Large intestine (tissue), 3 donors: ENCODE data around the gene MDFIC. TPM values are rescaled to one million over a fixed set of nuclear protein-coding genes. Genes with fewer than 3 reads are reported as not detected.

ENCODE experiments used
- DNase-seq, 2 donors: peaks; one replicate each; pipeline versions ENCODE4 v3.0.0 to v3.0.0-alpha.2; 2013
- H3K27ac ChIP-seq: one replicate; pipeline ENCODE4 v1.5.1; 2013; ENCODE audit warnings: low read length
- H3K27me3 ChIP-seq: 2 replicates; pipeline ENCODE4 v1.6.1; 2013; ENCODE audit warnings: low read length; ENCODE audit not compliant: control insufficient read depth, insufficient read depth
- H3K36me3 ChIP-seq: 2 replicates; pipeline ENCODE4 v1.6.1; 2013; ENCODE audit warnings: low read length; ENCODE audit not compliant: control insufficient read depth, insufficient read depth
- H3K4me1 ChIP-seq: one replicate; pipeline ENCODE4 v1.6.1; 2013; ENCODE audit warnings: low read length; ENCODE audit not compliant: control insufficient read depth, insufficient read depth
- H3K4me3 ChIP-seq: one replicate; pipeline ENCODE4 v1.5.1; 2013; ENCODE audit warnings: low read length
- H3K9me3 ChIP-seq: one replicate; pipeline ENCODE4 v1.6.1; 2013; ENCODE audit warnings: mild to moderate bottlenecking, low read depth, low read length, moderate library complexity; ENCODE audit not compliant: control insufficient read depth
- WGBS: methylation state at CpG from one replicate; pipeline ENCODE4 v1.1.5; 2013; ENCODE audit warnings: low lambda C conversion rate; ENCODE audit not compliant: insufficient coverage; 5-methylcytosine and 5-hydroxymethylcytosine counted together
- polyA plus RNA-seq: library from polyadenylated mRNA; unstranded; fragments of 120-200 nt; gene quantifications from one replicate; pipeline ENCODE4 v1.2.1, GENCODE V29; 2013

MDFIC gene
- polyA plus RNA-seq, 1 donor: 14.2 TPM

- Histone ChIP-seq H3K27me3 (no peaks in the 10 kb centered on the region), H3K9me3 (no peaks in the 10 kb centered on the region), H3K27ac (peak overlapping the region; percentile 26), H3K4me3 (peak overlapping the region; percentile 71), H3K4me1 (no peaks in the 10 kb centered on the region), H3K36me3 (no peaks in the 10 kb centered on the region)
- no peak for DNase-seq
- WGBS: no CpG with 5 or more reads among the region's 4 CpGs
These were observed 1.5 kb downstream of the MDFIC start for GRCh38 chr7:114923403-114923713.

GRCh38 chr7:114924038-114924712 is 2.3 kb downstream of the MDFIC start:
- no CpG with 5 or more reads among the region's 4 CpGs for WGBS
- Histone ChIP-seq H3K4me1 (no peaks in the 10 kb centered on the region), H3K4me3 (no peak overlapping the region), H3K36me3 (no peaks in the 10 kb centered on the region), H3K9me3 (no peaks in the 10 kb centered on the region), H3K27ac (no peak overlapping the region), H3K27me3 (no peaks in the 10 kb centered on the region)
- DNase-seq: no peak

- no peak overlapping the region for H3K4me3 ChIP-seq
- H3K36me3 ChIP-seq: no peaks in the 10 kb centered on the region
- H3K27me3 ChIP-seq: no peaks in the 10 kb centered on the region
- H3K4me1 ChIP-seq: no peaks in the 10 kb centered on the region
- DNase-seq: no peak
- no peaks in the 10 kb centered on the region for H3K9me3 ChIP-seq
- no peak overlapping the region for H3K27ac ChIP-seq
These were observed 3.5 kb downstream of the MDFIC start for GRCh38 chr7:114925434-114925833.

GRCh38 chr7:114928060-114928459 is 6.2 kb downstream of the MDFIC start:
- H3K4me3 ChIP-seq: no peak overlapping the region
- no peaks in the 10 kb centered on the region for H3K36me3 ChIP-seq
- H3K4me1 ChIP-seq: no peaks in the 10 kb centered on the region
- H3K27me3 ChIP-seq: no peaks in the 10 kb centered on the region
- no peak overlapping the region for H3K27ac ChIP-seq
- whole genome bisulfite sequencing: no CpG with 5 or more reads among the region's 2 CpGs
- H3K9me3 ChIP-seq: no peaks in the 10 kb centered on the region
- no peak for DNase-seq

- no peaks in the 10 kb centered on the region for H3K9me3 ChIP-seq
- H3K36me3 ChIP-seq: no peaks in the 10 kb centered on the region
- WGBS: 100% methylated on average over 1 of the region's 1 CpG
- H3K4me3 ChIP-seq: no peak overlapping the region
- H3K27ac ChIP-seq: no peak overlapping the region
- no peak for DNase-seq
- no peaks in the 10 kb centered on the region for H3K4me1 ChIP-seq
- H3K27me3 ChIP-seq: no peaks in the 10 kb centered on the region
These were observed 7.7 kb downstream of the MDFIC start for GRCh38 chr7:114929570-114929969.

GRCh38 chr7:114930107-114930661 is 8.3 kb downstream of the MDFIC start:
- WGBS: 84% methylated on average over 2 of the region's 4 CpGs
- Histone ChIP-seq H3K27me3 (no peaks in the 10 kb centered on the region), H3K9me3 (no peaks in the 10 kb centered on the region), H3K4me3 (no peak overlapping the region), H3K36me3 (no peaks in the 10 kb centered on the region), H3K4me1 (no peaks in the 10 kb centered on the region), H3K27ac (no peak overlapping the region)
- no peak for DNase-seq

- Histone ChIP-seq H3K36me3 (no peaks in the 10 kb centered on the region), H3K9me3 (no peaks in the 10 kb centered on the region), H3K4me1 (no peaks in the 10 kb centered on the region), H3K4me3 (no peak overlapping the region), H3K27ac (no peak overlapping the region), H3K27me3 (no peaks in the 10 kb centered on the region)
- no peak for DNase-seq
- WGBS: 84% methylated on average over 4 of the region's 6 CpGs
These were observed 9.1 kb downstream of the MDFIC start for GRCh38 chr7:114930829-114931655.

GRCh38 chr7:114931656-114932011 is 9.7 kb downstream of the MDFIC start:
- DNase-seq: no peak
- no peak overlapping the region for H3K4me3 ChIP-seq
- 100% methylated on average over 1 of the region's 9 CpGs for WGBS
- no peaks in the 10 kb centered on the region for H3K27me3 ChIP-seq
- H3K9me3 ChIP-seq: no peaks in the 10 kb centered on the region
- no peak overlapping the region for H3K27ac ChIP-seq
- no peaks in the 10 kb centered on the region for H3K4me1 ChIP-seq
- H3K36me3 ChIP-seq: no peaks in the 10 kb centered on the region

- H3K27ac ChIP-seq: no peak overlapping the region
- no CpG with 5 or more reads among the region's 5 CpGs for WGBS
- H3K36me3 ChIP-seq: no peaks in the 10 kb centered on the region
- no peaks in the 10 kb centered on the region for H3K27me3 ChIP-seq
- H3K4me3 ChIP-seq: no peak overlapping the region
- H3K4me1 ChIP-seq: no peaks in the 10 kb centered on the region
- H3K9me3 ChIP-seq: no peaks in the 10 kb centered on the region
- DNase-seq: no peak
These were observed 11.1 kb downstream of the MDFIC start for GRCh38 chr7:114932991-114933390.

- Histone ChIP-seq H3K4me3 (no peak overlapping the region), H3K4me1 (no peaks in the 10 kb centered on the region), H3K36me3 (no peaks in the 10 kb centered on the region), H3K27me3 (no peaks in the 10 kb centered on the region), H3K27ac (no peak overlapping the region), H3K9me3 (no peaks in the 10 kb centered on the region)
- WGBS: no CpG with 5 or more reads among the region's 5 CpGs
- no peak for DNase-seq
These were observed 11.8 kb downstream of the MDFIC start for GRCh38 chr7:114933658-114934057.
